Measurements from ENCODE around the gene TUBGCP2. TPM values are rescaled to one million over a fixed set of nuclear protein-coding genes. Genes with fewer than 3 reads are reported as not detected.
"Not testable (repeated sequence)": the region's sequence is repeated elsewhere in the genome, so short reads cannot be mapped to it uniquely, and the experiment has no call there.

The TUBGCP2 gene
- polyA plus RNA-seq, 2 donors, result 25.5 to 49.3 TPM

DNA sequence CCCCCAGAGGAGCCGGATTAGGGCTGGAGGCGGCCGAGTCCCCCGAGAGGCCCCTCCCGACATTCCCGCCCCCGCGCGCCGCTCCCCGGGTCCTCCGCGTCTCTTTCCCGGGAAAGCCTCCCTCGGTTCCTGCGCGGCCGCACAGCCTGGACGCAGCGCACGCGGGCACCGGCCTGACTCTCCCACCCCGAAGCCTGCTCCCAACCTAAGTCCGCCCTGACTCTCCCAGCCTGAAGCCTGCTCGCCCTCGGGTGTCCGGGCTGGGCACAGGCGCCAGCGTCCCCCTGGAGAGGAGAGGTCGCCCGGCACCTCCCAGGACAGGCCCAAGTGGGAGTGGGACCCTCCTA, 71.5 kb downstream of the TUBGCP2 start:
- Histone ChIP-seq H3K9me3 (ENCODE audit: control insufficient read depth in 2 of 2, insufficient read depth in 1 of 2, low read depth in 1 of 2, low read length in 1 of 2) (peaks cover 0 to 3% of the 10 kb centered on the region in 2 donors), H3K4me1 (ENCODE audit: control insufficient read depth in 2 of 2, insufficient read depth in 2 of 2, low read length in 1 of 2) (peaks cover 7 to 8% of the 10 kb centered on the region in 2 donors), H3K27me3 (ENCODE audit: control insufficient read depth in 1 of 2, insufficient read depth in 2 of 2, low read length in 2 of 2) (peaks cover 3 to 24% of the 10 kb centered on the region in 2 donors), H3K36me3 (ENCODE audit: control insufficient read depth in 2 of 2, insufficient read depth in 2 of 2, low read length in 1 of 2) (no peaks in the 10 kb centered on the region), H3K4me3 (ENCODE audit: low read depth in 1 of 2, low read length in 2 of 2) (peak overlapping the region in 1 of 2 donors; percentile 19), H3K27ac (ENCODE audit: low read depth in 2 of 2, low read length in 1 of 2) (no peak overlapping the region)
- 3 to 6% methylated on average over 28 to 32 of the region's 32 CpGs for WGBS, 2 donors

DNA sequence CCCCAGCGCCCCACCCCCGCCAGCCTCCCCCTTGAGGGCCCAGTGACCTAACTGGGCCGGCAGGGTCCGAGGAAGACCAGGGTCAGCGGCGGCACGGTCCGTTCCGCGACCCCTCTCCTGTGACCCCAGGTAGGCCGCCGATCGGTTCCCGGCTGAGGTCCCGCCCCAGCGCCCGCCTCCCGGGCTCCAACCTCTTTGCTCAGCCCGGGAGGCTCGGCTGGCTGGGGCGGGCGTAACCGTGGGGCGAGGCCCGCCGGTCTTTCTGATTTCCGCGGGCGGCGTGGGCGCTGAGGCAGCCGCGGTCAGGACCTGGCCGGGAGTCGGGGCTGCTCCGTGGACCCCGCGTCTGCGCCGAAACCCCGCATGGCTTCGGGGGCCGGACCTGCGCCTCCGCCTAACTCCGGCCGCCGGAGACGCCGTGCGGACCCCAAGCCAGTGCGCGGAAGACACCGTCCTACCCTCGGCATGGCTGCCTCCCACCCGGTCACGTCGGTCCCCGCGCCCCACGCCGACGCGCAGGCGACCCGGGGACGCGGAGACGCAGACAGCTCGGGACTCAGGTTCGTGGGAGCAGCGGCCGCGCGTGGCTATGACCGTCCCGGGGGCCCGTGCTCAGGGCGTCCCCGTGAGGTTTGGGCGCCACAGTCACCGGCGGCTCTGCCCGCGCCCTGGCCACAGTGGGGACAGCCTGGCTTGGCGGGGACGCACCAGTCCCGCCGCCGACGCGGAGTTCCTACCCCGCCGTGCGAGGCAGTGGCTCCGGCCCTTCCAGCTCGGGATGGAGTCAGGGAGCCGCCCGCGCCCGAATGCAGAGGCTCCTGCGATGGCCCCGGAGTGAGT, 72.1 kb downstream of the TUBGCP2 start:
- Histone ChIP-seq H3K27ac (ENCODE audit: low read depth in 2 of 2, low read length in 1 of 2) (no peak overlapping the region), H3K4me1 (ENCODE audit: control insufficient read depth in 2 of 2, insufficient read depth in 2 of 2, low read length in 1 of 2) (peaks cover 7 to 8% of the 10 kb centered on the region in 2 donors), H3K9me3 (ENCODE audit: control insufficient read depth in 2 of 2, insufficient read depth in 1 of 2, low read depth in 1 of 2, low read length in 1 of 2) (peaks cover 0 to 3% of the 10 kb centered on the region in 2 donors), H3K36me3 (ENCODE audit: control insufficient read depth in 2 of 2, insufficient read depth in 2 of 2, low read length in 1 of 2) (no peaks in the 10 kb centered on the region), H3K27me3 (ENCODE audit: control insufficient read depth in 1 of 2, insufficient read depth in 2 of 2, low read length in 2 of 2) (peaks cover 3 to 24% of the 10 kb centered on the region in 2 donors), H3K4me3 (ENCODE audit: low read depth in 1 of 2, low read length in 2 of 2) (peak overlapping the region; percentile 19 to 25)
- WGBS, 2 donors, result 1% methylated on average over 96 to 103 of the region's 103 CpGs

DNA sequence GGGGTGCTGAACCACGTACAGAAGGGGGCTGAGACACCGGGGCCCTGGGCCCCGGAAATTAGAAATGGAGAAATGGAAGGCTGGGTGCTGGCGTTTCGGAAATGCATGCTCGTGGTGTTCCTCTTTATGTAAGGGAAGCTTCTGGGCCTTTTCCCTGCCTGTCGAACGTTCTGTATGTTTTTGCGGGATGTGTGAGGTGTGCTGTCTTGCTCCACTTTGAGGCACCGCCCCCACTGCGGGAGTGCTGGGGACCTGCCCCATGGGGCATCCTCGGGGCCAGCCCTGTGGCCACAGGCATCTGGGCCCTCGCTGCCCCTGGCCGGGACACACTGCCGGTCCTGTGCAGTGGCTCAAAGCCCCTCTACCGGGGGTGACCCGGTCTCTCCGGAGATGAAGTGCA, 72.7 kb downstream of the TUBGCP2 start:
- Histone ChIP-seq H3K4me3 (ENCODE audit: low read depth in 1 of 2, low read length in 2 of 2) (no peak overlapping the region), H3K9me3 (ENCODE audit: control insufficient read depth in 2 of 2, insufficient read depth in 1 of 2, low read depth in 1 of 2, low read length in 1 of 2) (peaks cover 0 to 3% of the 10 kb centered on the region in 2 donors), H3K36me3 (ENCODE audit: control insufficient read depth in 2 of 2, insufficient read depth in 2 of 2, low read length in 1 of 2) (no peaks in the 10 kb centered on the region), H3K4me1 (ENCODE audit: control insufficient read depth in 2 of 2, insufficient read depth in 2 of 2, low read length in 1 of 2) (peaks cover 3 to 8% of the 10 kb centered on the region in 2 donors), H3K27ac (ENCODE audit: low read depth in 2 of 2, low read length in 1 of 2) (no peak overlapping the region), H3K27me3 (ENCODE audit: control insufficient read depth in 1 of 2, insufficient read depth in 2 of 2, low read length in 2 of 2) (peaks cover 3 to 28% of the 10 kb centered on the region in 2 donors)
- 2 to 3% methylated on average over 18 of the region's 18 CpGs for WGBS, 2 donors

DNA sequence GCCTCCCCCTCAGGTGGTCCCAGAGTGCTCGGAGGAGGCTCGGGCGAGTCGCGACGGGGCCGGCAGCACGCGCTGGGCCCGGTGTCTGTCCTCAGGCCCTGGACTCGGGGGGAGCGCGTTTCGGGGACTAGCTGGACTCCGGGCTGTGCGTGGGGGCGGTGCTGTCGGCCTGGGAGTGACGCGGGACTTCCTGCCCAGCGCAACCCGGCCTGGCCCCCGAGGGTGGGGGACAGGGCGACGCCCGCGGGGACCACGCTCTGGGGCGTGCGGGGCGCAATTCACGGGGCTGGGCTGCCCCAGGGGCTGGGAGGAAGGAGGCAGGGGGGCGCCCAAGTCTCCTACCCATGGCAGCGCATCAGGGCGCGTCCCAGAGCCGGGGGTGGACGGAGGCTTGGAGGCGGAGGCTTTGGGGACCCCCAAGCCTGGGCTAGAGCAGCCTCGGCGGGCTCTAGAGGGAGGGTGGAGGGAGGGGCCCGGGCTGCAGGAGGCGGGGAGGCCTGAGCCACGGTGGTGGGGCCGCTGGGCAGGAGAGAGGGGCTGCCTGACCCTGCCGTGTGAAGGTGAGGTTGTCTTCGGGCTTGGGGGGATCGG, 73.3 kb downstream of the TUBGCP2 start:
- H3K27ac ChIP-seq (ENCODE audit: low read depth in 2 of 2, low read length in 1 of 2), result no peak overlapping the region
- peaks cover 3 to 31% of the 10 kb centered on the region in 2 donors for H3K27me3 ChIP-seq (ENCODE audit: control insufficient read depth in 1 of 2, insufficient read depth in 2 of 2, low read length in 2 of 2)
- 5 to 7% methylated on average over 38 to 48 of the region's 48 CpGs for WGBS, 2 donors
- H3K9me3 ChIP-seq (ENCODE audit: control insufficient read depth in 2 of 2, insufficient read depth in 1 of 2, low read depth in 1 of 2, low read length in 1 of 2), result peaks cover 0 to 3% of the 10 kb centered on the region in 2 donors
- no peak overlapping the region for H3K4me3 ChIP-seq (ENCODE audit: low read depth in 1 of 2, low read length in 2 of 2)
- no peaks in the 10 kb centered on the region for H3K36me3 ChIP-seq (ENCODE audit: control insufficient read depth in 2 of 2, insufficient read depth in 2 of 2, low read length in 1 of 2)
- peaks cover 3 to 11% of the 10 kb centered on the region in 2 donors for H3K4me1 ChIP-seq (ENCODE audit: control insufficient read depth in 2 of 2, insufficient read depth in 2 of 2, low read length in 1 of 2)

DNA sequence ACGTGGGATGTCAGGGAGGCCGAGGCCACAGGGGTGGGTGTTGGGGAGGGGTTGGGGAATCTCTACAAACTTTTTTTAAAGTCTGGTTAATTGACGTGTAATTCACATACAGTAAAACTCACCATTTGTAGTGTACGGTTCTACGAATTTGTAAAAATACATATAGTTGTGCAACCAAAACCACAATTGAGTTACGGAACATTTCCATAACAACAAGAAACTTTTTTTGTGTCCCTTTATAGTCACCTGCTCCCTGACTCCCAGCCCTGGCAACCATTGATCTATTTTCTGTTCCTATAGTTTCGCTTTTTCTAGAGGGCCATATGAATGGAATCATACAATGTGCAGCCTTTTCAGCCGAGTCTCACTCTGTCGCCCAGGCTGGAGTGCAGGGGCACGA, 73.9 kb downstream of the TUBGCP2 start:
- H3K27ac ChIP-seq (ENCODE audit: low read depth in 2 of 2, low read length in 1 of 2); H3K36me3 ChIP-seq (ENCODE audit: control insufficient read depth in 2 of 2, insufficient read depth in 2 of 2, low read length in 1 of 2); H3K4me3 ChIP-seq (ENCODE audit: low read depth in 1 of 2, low read length in 2 of 2); H3K9me3 ChIP-seq (ENCODE audit: control insufficient read depth in 2 of 2, insufficient read depth in 1 of 2, low read depth in 1 of 2, low read length in 1 of 2): not testable (repeated sequence)
- Histone ChIP-seq H3K4me1 (ENCODE audit: control insufficient read depth in 2 of 2, insufficient read depth in 2 of 2, low read length in 1 of 2) (peaks cover 3 to 13% of the 10 kb centered on the region in 2 donors), H3K27me3 (ENCODE audit: control insufficient read depth in 1 of 2, insufficient read depth in 2 of 2, low read length in 2 of 2) (peaks cover 3 to 34% of the 10 kb centered on the region in 2 donors)
- WGBS, 2 donors, result 46% methylated on average over 7 to 8 of the region's 10 CpGs

DNA sequence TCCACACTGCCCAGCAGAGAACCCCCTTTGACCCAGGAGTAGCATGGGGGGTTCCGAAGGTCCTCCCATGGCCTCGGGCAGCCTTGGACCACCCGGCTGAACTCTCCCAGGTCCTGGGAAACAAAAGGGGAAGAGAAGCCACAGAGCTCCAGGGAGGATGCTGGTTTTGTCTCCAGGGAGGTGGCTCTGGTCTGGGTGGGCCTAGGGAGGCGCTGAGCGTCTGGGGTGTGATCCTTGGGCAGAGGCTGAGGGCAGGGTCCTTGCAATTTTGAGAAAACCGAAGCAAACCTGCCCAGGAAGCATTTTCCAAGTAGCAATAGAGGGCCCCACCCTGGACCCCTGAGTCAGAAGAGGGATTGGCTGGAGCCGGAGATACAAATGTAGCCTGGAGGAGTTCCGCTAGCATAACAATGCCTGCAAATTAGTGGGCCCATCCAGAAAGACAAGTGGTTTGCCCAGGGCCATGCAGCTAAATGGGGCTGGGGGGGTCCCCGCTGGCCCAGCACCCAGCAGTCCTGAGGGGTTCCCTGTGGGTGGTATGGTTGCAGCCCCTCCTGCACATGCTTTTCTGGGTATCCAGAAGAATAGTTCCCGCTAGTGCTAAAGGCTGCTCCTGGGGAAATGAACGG, 76.6 kb downstream of the TUBGCP2 start:
- Histone ChIP-seq H3K4me3 (ENCODE audit: low read depth in 1 of 2, low read length in 2 of 2) (no peak overlapping the region), H3K27ac (ENCODE audit: low read depth in 2 of 2, low read length in 1 of 2) (no peak overlapping the region), H3K4me1 (ENCODE audit: control insufficient read depth in 2 of 2, insufficient read depth in 2 of 2, low read length in 1 of 2) (peaks cover 3 to 14% of the 10 kb centered on the region in 2 donors), H3K36me3 (ENCODE audit: control insufficient read depth in 2 of 2, insufficient read depth in 2 of 2, low read length in 1 of 2) (no peaks in the 10 kb centered on the region), H3K9me3 (ENCODE audit: control insufficient read depth in 2 of 2, insufficient read depth in 1 of 2, low read depth in 1 of 2, low read length in 1 of 2) (peaks cover 0 to 3% of the 10 kb centered on the region in 2 donors), H3K27me3 (ENCODE audit: control insufficient read depth in 1 of 2, insufficient read depth in 2 of 2, low read length in 2 of 2) (peaks cover 0 to 36% of the 10 kb centered on the region in 2 donors)
- WGBS, 2 donors, result 47 to 49% methylated on average over 11 of the region's 11 CpGs

DNA sequence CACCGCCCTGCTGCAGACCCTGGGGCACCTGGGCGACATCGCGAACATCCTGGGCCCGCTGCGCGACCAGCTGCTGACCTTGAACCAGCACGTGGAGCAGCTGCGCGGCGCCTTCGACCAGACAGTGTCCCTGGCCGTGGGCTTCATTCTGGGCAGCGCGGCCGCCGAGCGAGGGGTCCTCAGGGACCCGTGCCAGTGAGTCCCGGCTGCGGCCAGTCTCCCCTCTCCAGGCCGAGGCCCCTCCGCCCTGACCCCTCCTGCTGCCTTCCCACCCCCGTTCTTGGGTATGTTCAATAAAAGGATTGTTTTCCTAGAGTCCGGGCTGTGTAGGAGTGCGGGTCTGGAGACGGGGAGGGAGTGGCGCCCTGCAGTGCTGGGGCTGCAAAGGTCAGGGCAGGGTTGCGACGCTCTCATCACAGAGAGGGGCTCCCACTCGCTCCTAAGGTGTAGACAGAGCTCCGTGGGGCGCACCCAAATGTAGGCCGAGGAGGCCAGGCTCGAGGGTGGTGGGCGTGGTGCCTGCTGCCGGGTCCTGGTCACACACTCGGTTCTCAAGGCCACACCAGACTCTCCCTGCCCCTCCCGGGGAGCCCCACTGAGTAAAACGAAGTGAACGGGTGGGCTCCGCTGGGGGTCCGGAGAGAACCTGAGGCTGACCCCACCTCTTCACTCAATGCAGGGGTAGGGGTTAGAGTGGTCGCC, 77.3 kb downstream of the TUBGCP2 start:
- peaks cover 0 to 31% of the 10 kb centered on the region in 2 donors for H3K27me3 ChIP-seq (ENCODE audit: control insufficient read depth in 1 of 2, insufficient read depth in 2 of 2, low read length in 2 of 2)
- peaks cover 0 to 3% of the 10 kb centered on the region in 2 donors for H3K9me3 ChIP-seq (ENCODE audit: control insufficient read depth in 2 of 2, insufficient read depth in 1 of 2, low read depth in 1 of 2, low read length in 1 of 2)
- 19 to 23% methylated on average over 33 to 44 of the region's 44 CpGs for WGBS, 2 donors
- H3K4me3 ChIP-seq (ENCODE audit: low read depth in 1 of 2, low read length in 2 of 2), result no peak overlapping the region
- H3K4me1 ChIP-seq (ENCODE audit: control insufficient read depth in 2 of 2, insufficient read depth in 2 of 2, low read length in 1 of 2), result peaks cover 0 to 7% of the 10 kb centered on the region in 2 donors
- no peak overlapping the region for H3K27ac ChIP-seq (ENCODE audit: low read depth in 2 of 2, low read length in 1 of 2)
- no peaks in the 10 kb centered on the region for H3K36me3 ChIP-seq (ENCODE audit: control insufficient read depth in 2 of 2, insufficient read depth in 2 of 2, low read length in 1 of 2)

DNA sequence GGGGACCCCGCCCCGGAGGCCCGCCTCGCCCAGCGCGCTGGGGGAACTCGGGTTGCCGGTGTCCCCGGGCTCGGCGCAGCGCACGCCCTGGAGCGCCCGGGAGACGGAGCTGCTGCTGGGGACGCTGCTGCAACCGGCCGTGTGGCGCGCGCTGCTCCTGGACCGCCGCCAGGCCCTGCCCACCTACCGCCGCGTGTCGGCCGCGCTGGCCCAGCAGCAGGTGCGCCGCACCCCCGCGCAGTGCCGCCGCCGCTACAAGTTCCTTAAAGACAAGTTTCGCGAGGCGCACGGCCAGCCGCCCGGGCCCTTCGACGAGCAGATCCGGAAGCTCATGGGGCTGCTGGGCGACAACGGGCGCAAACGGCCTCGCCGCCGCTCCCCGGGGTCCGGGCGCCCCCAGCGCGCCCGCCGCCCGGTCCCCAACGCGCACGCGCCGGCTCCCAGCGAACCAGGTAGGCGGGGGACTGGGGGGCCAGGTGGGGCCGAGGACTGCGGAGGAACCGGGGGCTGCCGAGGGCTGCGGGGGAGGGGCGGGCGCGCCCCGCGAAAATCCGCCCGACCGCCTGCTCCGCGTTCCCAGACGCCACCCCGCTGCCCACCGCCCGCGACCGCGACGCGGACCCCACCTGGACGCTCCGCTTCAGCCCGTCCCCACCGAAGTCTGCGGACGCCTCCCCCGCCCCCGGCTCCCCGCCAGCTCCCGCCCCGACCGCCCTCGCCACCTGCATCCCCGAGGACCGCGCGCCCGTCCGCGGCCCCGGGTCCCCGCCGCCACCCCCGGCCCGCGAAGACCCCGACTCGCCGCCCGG, 78.1 kb downstream of the TUBGCP2 start:
- Histone ChIP-seq H3K9me3 (ENCODE audit: control insufficient read depth in 2 of 2, insufficient read depth in 1 of 2, low read depth in 1 of 2, low read length in 1 of 2) (peaks cover 0 to 3% of the 10 kb centered on the region in 2 donors), H3K4me3 (ENCODE audit: low read depth in 1 of 2, low read length in 2 of 2) (no peak overlapping the region), H3K36me3 (ENCODE audit: control insufficient read depth in 2 of 2, insufficient read depth in 2 of 2, low read length in 1 of 2) (no peaks in the 10 kb centered on the region), H3K27ac (ENCODE audit: low read depth in 2 of 2, low read length in 1 of 2) (no peak overlapping the region), H3K4me1 (ENCODE audit: control insufficient read depth in 2 of 2, insufficient read depth in 2 of 2, low read length in 1 of 2) (peaks cover 0 to 6% of the 10 kb centered on the region in 2 donors), H3K27me3 (ENCODE audit: control insufficient read depth in 1 of 2, insufficient read depth in 2 of 2, low read length in 2 of 2) (peaks cover 0 to 26% of the 10 kb centered on the region in 2 donors)
- 4 to 5% methylated on average over 74 to 122 of the region's 122 CpGs for WGBS, 2 donors

DNA sequence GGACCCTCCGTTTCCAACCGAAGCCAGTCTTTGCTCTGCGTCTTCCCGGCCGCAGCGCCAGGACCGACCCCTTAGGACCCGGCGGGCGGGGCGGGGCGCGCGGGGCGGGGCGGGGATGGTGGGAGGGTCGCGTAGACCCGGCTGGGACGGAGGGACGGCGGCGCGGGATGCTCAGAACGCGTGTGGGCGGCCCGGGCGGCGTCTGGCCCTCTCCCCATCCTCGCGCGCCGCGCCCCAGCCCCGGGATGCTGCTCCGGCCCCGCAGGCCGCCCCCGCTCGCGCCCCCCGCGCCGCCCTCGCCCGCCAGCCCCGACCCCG, 78.7 kb downstream of the TUBGCP2 start, which contains the start of gene UTF1:
Gene UTF1 (plus strand): TSS at position 174 of the 318 bp plus-strand sequence. CDS start 72 bp downstream, at position 246.
- peaks cover 0 to 6% of the 10 kb centered on the region in 2 donors for H3K4me1 ChIP-seq (ENCODE audit: control insufficient read depth in 2 of 2, insufficient read depth in 2 of 2, low read length in 1 of 2)
- no peak within 1 kb of the TSS for H3K27ac ChIP-seq (ENCODE audit: low read depth in 2 of 2, low read length in 1 of 2)
- H3K27me3 ChIP-seq (ENCODE audit: control insufficient read depth in 1 of 2, insufficient read depth in 2 of 2, low read length in 2 of 2), result peaks cover 0 to 21% of the 10 kb centered on the region in 2 donors
- WGBS, 2 donors, result 2% methylated on average over 7 to 49 of the region's 49 CpGs
- no peaks in the 10 kb centered on the region for H3K36me3 ChIP-seq (ENCODE audit: control insufficient read depth in 2 of 2, insufficient read depth in 2 of 2, low read length in 1 of 2)
- H3K4me3 ChIP-seq (ENCODE audit: low read depth in 1 of 2, low read length in 2 of 2), result no peak within 1 kb of the TSS
- H3K9me3 ChIP-seq (ENCODE audit: control insufficient read depth in 2 of 2, insufficient read depth in 1 of 2, low read depth in 1 of 2, low read length in 1 of 2), result peaks cover 0 to 3% of the 10 kb centered on the region in 2 donors
